AG09319 (cell line): ENCODE measurements around the gene FAM117A.

ENCODE experiments used
- DNase-seq: peaks from one replicate; pipeline ENCODE4 v3.0.0-alpha.2; 2010; ENCODE audit warnings: low read depth; ENCODE audit errors: extremely low read depth
- TF ChIP-seq, protein P1 (sequence below): IDR thresholded peaks from 2 replicates; pipeline ENCODE4 v1.5.1; 2011; ENCODE audit warnings: low read depth, mild to moderate bottlenecking, inconsistent platforms, low read length, moderate library complexity

The FAM117A gene, protein sequence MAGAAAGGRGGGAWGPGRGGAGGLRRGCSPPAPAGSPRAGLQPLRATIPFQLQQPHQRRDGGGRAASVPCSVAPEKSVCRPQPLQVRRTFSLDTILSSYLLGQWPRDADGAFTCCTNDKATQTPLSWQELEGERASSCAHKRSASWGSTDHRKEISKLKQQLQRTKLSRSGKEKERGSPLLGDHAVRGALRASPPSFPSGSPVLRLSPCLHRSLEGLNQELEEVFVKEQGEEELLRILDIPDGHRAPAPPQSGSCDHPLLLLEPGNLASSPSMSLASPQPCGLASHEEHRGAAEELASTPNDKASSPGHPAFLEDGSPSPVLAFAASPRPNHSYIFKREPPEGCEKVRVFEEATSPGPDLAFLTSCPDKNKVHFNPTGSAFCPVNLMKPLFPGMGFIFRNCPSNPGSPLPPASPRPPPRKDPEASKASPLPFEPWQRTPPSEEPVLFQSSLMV

DNA sequence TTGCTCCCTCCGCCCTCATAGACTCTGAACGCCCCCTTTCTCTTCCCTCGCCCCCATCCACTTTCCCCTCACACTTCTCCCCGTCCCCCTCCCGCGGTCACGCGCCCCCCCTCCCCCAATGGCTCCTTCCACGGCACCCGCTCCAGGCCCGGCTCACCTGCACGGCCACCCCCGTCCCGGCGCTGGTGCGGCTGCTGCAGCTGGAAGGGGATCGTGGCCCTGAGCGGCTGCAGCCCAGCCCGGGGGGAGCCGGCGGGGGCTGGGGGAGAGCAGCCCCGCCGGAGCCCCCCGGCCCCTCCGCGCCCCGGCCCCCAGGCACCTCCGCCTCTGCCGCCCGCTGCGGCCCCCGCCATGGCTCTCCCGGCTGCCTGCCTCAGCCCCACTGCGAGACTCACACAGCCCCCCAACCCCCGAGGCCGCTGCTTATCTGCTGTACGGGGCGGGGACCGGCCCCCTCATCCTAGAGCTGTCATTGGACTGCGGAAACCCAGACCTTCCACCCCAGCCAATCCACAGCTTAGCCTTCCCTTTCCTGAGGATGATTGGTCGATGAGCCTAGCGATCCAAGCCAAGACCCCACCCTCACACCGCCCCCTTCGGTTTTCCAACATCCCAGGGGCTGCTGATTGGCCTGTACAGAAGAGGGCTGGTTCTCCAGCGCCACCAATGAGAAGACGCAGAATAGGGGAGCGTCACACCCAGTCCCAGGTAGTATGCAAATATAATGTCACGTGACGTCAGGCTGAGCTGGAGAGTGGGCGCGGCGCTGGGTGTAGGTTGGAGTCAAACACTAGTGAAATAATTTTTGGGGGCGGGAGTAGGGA lies at the start of gene FAM117A:
FAM117A (minus strand) TSS at position 397 of the 824 bp plus-strand sequence; CDS start at position 353, 44 bp downstream.
- TF ChIP-seq, protein P1, sequence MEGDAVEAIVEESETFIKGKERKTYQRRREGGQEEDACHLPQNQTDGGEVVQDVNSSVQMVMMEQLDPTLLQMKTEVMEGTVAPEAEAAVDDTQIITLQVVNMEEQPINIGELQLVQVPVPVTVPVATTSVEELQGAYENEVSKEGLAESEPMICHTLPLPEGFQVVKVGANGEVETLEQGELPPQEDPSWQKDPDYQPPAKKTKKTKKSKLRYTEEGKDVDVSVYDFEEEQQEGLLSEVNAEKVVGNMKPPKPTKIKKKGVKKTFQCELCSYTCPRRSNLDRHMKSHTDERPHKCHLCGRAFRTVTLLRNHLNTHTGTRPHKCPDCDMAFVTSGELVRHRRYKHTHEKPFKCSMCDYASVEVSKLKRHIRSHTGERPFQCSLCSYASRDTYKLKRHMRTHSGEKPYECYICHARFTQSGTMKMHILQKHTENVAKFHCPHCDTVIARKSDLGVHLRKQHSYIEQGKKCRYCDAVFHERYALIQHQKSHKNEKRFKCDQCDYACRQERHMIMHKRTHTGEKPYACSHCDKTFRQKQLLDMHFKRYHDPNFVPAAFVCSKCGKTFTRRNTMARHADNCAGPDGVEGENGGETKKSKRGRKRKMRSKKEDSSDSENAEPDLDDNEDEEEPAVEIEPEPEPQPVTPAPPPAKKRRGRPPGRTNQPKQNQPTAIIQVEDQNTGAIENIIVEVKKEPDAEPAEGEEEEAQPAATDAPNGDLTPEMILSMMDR: no peak
- DNase-seq: peak; percentile 81

DNA sequence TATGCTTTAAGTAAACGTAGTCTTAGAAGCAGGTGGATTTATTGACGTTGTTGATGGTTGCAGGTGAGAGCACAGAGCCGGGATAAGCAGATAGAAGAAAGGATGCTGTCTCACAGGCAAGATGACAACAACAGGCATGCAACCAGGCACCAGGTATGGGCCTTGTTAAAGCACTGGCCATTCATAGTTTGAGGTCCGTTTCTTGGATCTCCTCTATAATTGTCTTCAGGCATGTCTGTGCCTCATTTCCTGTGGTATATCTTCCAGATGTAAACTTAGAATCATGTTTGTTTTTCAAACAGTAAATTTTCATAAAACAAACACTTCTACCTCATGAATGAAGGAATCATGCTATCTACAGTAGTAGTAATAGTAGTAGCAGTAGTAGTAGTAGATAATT lies 45.1 kb upstream of the FAM117A start:
- DNase-seq: no peak
- TF ChIP-seq, protein P1: no peak

DNA sequence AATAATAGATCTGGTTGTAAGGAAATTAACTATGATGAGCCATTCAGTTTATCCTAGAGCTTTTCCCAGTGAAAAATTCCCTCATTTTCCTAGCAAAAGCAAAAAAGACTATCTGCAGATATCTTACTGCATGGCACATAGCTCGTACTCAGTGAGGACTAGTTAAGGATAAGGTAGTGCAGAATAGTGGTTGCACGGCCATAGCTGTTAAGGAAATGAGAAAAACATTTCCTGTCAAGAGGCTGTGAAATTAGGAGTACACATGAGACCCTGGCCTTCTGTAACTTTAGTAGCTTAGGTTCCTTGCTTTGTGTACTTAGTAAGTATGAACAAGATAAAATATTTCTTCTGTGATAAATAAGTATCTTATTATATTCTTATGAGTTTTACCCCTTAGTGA lies 34.8 kb upstream of the FAM117A start:
- TF ChIP-seq, protein P1: no peak
- DNase-seq: no peak

DNA sequence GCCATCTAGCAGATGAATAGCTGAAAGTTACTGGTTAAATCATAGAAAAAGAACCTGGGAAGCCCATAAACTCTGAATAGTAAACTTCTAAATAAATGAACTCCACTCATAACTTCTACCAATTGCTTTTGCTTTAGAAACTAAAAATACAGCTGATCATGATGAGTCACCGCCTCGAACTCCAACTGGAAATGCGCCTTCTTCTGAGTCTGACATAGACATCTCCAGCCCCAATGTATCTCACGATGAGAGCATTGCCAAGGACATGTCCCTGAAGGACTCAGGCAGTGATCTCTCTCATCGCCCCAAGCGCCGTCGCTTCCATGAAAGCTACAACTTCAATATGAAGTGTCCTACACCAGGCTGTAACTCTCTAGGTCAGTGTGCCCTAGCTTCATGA lies 34.3 kb upstream of the FAM117A start:
- TF ChIP-seq, protein P1: no peak
- no peak for DNase-seq

DNA sequence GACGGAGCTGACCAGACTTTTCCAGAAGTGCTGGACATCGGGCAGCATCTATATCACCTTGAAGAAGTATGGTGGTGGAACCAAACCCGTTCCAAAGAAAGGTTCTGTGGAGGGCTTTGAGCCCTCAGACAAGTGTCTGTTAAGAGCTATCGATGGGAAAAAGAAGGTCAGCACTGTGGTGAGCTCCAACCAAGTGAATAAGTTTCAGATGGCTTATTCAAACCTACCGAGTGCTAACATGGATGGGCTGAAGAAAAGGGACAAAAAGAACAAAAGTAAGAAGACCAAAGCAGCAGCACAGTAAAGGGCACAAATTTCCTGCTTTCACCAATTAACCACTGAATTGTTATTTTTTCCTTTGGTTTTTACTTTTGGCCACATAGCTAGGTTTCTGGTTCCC lies 31.4 kb upstream of the FAM117A start:
- TF ChIP-seq, protein P1: no peak
- no peak for DNase-seq

DNA sequence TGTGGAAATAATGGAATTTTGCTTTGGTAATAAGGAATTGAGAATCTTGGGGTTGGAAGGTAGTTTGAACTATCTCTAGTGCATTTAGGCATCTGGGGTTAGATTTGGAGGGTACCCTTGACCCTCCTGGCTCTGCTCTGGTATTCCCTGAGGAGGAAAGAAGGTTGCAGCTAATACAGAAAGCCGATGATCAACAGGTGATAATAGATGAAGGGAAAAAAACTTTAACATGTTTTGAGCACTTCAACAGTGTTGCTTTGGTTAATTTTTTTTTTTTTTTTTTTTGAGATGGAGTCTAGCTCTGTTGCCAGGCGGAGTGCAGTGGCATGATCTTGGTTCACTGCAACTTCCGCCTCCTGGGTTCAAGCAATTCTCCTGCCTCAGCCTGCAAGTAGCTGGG lies 29.4 kb upstream of the FAM117A start:
- DNase-seq: no peak
- TF ChIP-seq, protein P1: no peak

DNA sequence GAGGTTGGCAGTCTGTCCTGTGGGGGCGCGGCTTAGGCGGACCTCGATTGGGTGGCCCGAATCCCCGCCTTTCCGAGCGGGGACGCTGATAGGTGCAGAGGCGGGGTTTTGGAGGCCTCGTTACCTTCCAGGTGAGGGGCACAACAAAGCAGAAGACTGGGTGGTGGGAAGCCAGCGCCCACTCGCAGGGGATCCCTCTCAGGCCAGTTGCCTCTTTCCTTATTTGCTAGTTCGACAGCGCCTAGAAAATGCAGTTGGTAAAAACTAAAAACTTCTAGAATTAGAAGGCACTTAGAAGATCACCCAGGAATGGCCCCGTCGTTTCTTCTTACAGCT lies 25.3 kb upstream of the FAM117A start:
- no peak for DNase-seq
- TF ChIP-seq, protein P1: no peak
